K562 treated with DMSO at 1 percent for 24 hours (cell line): ENCODE results near the gene TMTC3. TPM values are rescaled to one million over a fixed set of nuclear protein-coding genes. Genes with fewer than 3 reads are reported as not detected.

Source experiments
- total RNA-seq: library from RNA; unstranded; fragments of 300-600 nt; gene quantifications from 2 replicates; pipeline ENCODE4 v1.2.3, GENCODE V29; 2022; ENCODE audit warnings: low read depth; ENCODE audit not compliant: insufficient read depth

The TMTC3 gene
- total RNA-seq: 2.7 and 3.2 TPM in 2 replicates

GRCh38 chr12:88141774-88142609, at the start of gene TMTC3, which contains the start of gene CEP290:
TMTC3 (plus strand) TSS chr12:88142307; CDS start chr12:88148316, 6,009 bp downstream.
CEP290 (minus strand) TSS chr12:88142088; CDS start chr12:88141307, 781 bp downstream.

Other genes starting within 250 kb of the TMTC3 start
- gene C12orf50, start 112.9 kb upstream of the TMTC3 start, total RNA-seq: not detected in 2 replicates
- 5.9 and 8.9 TPM in 2 replicates for gene CEP290, start 219 bp upstream of the TMTC3 start, total RNA-seq